GM19193 (cell line): ENCODE data around the gene CA11.

Source experiments
- POLR2A ChIP-seq: IDR thresholded peaks from 4 replicates; pipeline ENCODE4 v1.6.1; 2011; ENCODE audit not compliant: insufficient read depth, insufficient read length; ENCODE audit errors: extremely low read depth

The CA11 gene

GRCh38 chr19:48636859-48637448, 9.0 kb downstream of the CA11 start, which contains the start of gene DBP:
Gene DBP (minus strand): TSS chr19:48637379. CDS start chr19:48636994, 385 bp downstream.
- peak; percentile 23 for TF ChIP-seq POLR2A

DNA sequence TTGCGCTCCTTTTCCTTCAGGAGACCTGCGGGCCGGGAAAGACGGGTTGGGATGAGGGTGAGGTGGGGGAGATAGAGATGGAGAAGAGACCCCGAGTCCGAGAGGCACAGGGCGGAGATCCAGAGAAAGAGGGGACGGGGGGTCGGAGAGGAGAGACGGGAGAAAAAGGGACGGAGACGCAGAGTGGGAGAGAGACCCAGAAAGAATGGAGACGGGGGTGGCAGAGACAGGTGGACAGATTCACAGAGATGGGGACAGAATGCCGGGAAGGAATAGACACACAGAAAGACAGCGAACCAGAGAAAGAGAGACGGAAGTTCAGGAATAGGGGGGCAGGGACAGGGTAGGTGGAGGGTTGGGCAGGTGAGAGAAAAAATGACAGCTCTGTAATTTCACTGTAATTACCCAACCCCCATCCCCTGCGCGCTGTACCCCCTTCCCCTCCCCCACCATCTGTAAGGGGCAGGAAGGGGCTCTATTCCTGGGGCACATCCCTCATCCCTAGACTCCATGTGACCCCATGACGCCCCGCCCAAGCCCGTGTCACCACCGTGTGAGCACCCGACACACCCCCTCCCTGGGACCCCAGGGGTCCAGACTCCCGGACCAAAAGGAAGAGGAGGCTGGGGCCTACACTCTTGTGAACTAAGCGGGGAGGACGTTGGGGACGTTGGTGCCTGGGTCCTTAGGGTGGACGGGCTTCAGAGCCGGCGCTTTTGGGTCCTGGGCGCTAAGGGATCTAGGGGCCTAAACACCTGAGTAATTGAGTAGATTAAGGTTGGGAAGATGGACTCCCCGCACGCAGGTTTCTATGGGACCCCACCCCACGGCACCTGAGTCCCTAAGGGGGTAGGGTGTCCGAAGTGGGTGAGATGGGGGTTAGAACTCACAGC, 9.8 kb downstream of the CA11 start:
- no peak for TF ChIP-seq POLR2A

- TF ChIP-seq POLR2A: peak; percentile 44
Observed at GRCh38 chr19:48635263-48635965, 10.6 kb downstream of the CA11 start.

GRCh38 chr19:48634424-48635262, 11.3 kb downstream of the CA11 start:
- TF ChIP-seq POLR2A: peak; percentile 43

- TF ChIP-seq POLR2A: no peak
Observed at GRCh38 chr19:48634036-48634342, 12.0 kb downstream of the CA11 start.

DNA sequence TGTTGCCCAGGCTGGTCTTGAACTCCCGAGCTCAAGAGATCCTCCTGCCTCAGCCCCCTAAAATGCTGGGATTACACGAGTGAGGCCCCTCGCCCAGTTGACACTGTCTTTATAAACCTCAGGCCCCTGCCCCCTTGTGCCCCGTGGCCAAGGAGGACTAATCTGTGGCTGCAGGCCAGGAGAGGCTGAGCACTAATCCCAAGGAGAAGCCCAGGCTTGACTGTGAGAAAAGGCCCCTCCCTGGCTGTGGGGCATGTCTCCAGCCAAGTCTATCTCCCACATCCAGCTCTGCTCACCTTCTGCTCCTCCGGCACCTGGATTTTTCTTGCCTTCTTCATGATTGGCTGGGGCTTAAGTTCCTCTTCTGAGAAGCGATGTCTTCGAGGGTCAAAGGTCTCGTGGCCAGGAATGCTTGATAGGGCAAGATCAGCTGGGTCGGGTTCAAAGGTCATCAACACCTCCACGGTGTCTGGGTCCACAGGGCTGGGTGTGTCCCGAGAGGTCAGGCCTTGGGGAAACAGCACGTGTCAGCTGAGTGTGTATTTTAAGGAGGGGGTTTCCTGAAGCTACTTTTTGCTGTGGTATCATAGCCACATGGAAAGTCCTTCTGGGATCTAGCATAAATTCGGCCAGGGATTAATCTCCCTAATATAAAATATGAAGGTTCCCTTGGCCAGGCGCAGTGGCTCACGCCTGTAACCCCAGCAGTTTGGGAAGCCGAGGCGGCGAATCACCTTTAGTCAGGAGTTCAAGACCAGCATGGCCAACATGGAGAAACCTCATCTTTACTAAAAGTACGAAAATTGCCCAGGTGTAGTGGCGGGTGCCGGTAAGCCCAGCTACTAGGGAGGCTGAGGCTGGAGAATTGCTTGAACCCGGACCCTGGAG, 12.6 kb downstream of the CA11 start:
- no peak for TF ChIP-seq POLR2A

DNA sequence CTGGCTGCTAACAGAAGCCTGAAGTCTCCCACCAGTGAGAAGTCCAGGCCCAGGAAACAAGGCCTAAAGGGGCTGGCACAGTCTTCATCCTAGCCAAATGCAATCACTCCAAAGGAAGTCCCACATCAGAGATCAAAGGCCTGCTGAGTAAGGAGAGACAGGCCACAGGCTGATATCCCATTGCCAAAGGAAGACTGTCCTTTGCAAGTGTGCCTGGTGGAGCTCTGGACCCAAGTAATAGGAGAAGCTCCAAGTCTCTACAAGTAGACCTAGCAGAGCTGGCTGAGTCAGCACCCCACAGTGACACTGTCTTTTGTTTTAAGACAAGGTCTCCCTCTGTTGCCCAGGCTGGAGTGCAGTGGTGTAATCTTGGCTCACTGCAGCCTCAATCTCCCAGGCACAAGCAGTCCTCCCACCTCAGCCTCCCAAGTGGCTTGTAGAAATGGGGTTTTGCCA, 13.3 kb downstream of the CA11 start:
- no peak for TF ChIP-seq POLR2A

DNA sequence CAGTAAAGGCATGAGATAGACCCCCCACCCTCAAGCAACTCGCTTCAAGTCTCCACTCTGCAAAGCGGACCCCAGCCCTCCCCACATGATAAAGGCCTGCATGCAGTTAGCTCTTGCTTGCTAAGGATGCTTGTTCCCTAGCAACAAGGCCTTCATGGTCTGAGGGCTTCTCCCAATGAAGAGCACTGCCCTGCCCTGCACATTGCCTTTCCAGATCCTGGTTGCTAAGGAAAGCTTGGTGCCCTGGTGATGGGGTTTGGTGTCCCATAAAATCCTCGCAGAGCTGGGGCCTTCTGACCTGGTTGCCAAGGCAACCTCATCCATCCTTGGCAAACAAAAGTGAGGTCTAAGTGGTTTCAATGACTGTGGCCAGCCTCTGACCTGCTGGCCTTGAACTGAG, 14.8 kb downstream of the CA11 start:
- no peak for TF ChIP-seq POLR2A

DNA sequence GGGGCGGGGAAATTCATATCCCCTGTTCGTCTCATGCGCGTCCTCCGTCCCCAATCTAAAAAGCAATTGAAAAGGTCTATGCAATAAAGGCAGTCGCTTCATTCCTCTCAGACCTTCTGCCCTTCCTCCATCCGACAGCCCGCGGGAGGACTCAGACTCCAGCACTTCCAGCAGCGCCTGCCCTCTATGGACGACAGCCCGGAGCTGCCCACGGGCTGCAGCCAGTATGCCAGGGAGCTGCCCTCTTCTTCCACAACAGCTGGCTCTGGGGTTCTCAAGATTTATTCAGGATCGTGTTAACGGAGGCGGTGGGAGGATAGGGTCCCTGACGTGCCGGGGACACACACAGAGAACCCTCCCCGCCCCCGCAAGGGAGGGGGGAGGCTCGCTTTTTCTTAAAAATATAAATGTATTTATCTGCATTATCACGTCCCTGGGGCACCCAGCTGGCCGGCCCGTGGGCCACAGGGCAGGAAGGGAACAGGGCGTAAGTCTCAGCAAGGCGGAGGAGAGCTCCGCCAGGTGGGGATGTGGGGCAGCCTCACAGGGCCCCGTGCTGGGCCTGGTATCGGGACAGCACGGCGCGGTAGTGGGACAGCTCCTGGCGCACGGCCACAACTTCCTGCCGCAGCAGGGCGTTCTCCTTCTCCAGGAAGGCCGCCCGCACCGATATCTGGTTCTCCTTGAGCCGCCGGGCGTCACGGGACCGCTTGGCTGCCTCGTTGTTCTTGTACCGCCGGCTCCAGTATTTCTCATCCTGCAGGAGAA, 15.5 kb downstream of the CA11 start:
- TF ChIP-seq POLR2A: no peak

GRCh38 chr19:48629599-48630295, 16.2 kb downstream of the CA11 start:
- TF ChIP-seq POLR2A: no peak

- no peak for TF ChIP-seq POLR2A
Observed at GRCh38 chr19:48629297-48629598, 16.7 kb downstream of the CA11 start.

DNA sequence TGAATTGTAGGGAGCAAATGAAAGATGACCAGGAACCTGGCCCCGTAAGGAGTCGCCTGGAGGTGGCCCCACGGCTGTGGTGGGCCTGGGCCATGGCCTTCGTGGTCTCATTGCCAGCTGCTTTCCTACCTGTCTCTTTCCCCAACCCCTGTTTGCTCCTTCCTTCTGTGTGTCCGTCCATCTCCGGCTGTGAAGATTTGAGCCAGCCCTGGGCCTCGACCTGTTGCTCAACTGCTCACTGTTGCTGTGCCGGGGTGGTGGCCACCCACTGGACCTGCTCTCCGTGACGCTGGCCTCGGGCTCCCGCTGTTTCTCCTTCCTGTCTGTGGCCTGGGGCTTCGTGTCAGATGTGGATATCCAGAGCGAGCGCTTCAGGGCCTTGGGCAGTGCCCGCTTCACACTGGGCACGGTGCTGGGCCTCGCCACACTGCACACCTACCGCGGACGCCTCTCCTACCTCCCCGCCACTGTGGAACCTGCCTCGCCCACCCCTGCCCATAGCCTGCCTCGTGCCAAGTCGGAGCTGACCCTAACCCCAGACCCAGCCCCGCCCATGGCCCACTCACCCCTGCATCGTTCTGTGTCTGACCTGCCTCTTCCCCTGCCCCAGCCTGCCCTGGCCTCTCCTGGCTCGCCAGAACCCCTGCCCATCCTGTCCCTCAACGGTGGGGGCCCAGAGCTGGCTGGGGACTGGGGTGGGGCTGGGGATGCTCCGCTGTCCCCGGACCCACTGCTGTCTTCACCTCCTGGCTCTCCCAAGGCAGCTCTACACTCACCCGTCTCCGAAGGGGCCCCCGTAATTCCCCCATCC, 17.3 kb downstream of the CA11 start:
- no peak for TF ChIP-seq POLR2A
